GM18867 (cell line): ENCODE measurements around the gene HMGCS2.
"Not testable (repeated sequence)": the region's sequence is repeated elsewhere in the genome, so short reads cannot be mapped to it uniquely, and the experiment has no call there.

Source experiments
- ATAC-seq: cut with Tn5 transposase; IDR thresholded peaks from one replicate; pipeline ENCODE4 v1.9.1; 2021; ENCODE audit warnings: mild to moderate bottlenecking, moderate library complexity; ENCODE audit not compliant: unreplicated experiment

The HMGCS2 gene

DNA sequence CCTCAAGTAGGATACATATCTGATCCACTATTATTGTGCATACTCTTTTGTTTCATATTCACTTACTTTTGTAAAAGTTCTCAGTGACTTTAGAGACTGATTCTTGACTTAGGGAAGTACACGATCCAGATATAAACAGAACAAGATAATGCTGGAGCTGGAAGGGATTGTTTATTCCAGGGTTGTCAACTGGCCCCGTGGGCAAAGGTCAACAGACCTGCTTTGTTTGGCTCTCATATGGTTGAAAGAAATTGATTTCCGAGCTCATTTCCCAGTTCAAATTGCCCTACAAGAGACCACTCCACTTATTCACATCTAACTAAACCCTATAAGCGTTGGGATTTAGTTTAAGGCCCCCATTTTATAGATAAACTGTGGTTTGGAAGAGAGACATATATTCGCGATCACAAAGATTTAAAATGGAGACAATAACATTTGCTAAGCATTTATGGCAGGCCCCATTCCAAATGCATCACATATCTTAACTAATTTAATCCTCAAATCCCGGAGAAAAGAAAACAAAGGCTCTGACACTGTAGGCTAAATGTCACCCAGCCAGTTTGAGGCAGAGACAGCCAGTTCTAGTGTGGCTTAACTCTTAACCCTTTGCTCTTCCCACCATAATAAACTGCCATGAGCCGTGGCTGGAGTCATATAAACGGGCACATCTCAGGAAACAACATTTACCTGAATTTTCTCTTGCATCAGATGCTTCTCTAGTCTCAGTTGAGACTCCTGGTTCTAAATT is 21.9 kb upstream of the HMGCS2 start:
- ATAC-seq = no peak

DNA sequence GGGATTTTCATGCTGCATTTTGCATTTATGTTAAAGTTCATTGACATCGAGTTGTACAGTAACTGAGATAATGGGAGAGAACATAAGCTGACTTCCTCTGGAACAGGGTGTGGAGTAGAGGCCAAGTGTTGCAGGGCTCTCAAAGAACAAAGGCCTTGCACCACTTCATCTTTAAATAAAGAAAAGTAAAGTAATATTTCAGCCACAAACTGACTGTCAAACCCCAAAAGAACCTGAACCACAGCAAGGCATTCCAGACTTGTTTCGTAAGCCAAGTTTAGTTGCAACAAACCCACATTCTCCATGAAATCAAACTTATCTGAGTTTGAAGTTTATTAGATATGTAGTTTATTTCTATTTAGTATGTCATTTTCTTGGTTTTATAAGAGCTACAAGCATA is 19.1 kb upstream of the HMGCS2 start:
- ATAC-seq = no peak

DNA sequence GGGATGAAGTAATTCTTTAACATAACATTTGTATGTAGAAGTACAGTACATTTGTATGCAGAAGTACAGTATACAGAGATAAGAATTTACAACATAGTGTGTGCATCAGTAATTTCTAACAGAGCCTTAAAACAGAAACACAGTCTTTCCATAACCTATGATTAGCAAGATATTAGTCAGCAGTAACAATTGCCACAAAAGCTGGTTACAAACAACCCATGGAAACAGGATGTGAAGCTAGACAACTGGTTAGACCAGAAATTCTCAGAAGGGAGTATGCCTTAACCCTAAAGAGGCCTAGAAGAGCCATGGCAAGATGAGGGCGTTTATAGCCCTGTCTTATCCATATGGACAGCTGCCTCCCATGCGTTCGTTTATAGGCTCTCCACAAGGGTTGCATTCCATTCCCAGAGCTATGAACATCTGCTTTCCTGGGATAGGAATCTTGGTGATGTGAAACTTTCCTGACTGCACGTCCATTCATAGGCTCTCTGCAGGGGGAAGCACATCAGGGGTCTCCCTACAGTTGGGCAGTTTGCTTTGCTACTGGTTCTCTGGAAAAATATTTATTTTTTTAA is 17.9 kb upstream of the HMGCS2 start:
- not testable (repeated sequence) for ATAC-seq

DNA sequence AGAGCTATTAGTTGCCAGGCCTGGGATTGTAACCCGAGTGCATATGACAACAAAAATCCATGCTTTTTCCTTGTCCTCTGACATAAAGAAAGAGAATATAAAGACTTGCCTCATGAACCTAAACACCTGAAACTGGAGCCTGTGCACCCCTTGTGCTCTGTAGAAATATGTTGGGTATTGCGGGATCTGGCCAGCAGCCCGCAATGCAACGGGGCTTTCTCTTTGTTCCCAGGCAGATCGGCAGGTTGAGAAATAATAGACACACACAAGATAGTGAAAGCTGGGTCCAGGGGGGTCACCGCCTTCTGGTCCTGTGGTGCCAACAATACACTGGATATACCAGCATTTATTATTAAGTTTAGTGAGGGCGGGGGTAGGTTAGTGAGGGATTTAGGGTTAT is 17.3 kb upstream of the HMGCS2 start:
- ATAC-seq = not testable (repeated sequence)

DNA sequence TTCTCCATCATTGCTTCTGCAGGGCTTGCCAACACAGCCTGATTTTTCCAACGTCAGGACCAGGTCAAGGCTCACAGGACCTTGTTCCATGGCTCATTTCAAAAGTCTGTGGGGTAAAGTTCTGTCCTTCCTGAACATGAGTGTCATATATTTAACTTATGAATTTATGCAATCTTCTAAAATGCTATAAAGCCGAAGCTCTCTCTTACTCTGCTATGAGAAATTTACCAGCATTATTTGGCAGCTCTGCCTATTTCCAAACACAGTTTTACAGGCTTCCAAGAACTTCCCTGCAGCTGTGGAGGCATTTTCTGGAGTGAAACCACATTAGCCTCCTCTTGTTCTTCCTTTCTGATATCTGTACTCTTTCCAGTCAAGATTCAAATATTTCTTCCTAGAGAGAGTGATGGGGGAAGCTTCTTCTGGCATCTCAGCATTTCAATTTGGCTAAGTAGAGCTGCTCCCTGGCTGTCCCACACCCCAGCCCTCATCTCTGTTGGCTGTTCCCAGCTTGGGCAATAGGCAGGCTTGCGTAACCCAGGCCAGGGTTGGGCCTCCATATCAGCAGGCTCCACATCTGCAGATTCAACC is 15.6 kb upstream of the HMGCS2 start:
- no peak for ATAC-seq

DNA sequence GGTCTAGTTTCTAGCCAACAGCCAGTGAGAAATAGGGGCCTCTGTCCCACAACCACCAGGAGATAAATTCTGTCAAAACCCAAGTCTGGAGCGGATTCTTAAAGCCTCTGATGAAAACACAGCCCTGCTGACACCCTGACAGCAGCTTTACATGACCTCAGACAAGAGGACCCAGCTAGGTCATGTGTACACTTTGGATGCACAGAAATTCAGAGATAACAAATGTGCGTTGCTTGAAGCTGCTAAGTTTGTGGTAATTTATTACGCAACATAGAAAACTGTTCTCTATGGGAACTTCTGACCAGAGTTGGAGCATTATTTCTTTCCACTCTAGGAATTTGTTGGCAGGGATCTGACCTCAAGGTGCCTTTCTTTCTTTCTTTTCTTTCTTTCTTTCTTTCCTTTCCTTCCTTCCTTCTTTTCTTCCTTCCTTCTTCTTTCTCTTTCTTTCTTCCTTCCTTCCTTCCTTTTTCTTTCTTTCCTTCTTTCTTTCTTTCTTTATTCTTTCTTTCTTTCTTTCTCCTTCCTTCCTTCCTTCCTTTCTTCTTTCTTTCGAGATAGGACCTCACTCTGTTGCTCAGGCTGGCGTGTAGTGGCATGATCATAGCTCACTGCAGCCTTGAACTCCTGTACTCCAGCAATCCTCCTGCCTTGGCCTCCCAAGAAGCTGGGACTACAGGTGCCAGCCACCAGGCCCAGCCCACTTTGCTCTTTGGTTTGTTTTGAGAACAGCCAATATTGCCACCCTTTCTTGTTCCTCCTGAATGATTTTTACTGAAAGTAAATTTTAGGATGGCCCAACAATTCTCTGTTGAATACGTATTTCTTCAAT is 14.9 kb upstream of the HMGCS2 start:
- ATAC-seq = no peak

DNA sequence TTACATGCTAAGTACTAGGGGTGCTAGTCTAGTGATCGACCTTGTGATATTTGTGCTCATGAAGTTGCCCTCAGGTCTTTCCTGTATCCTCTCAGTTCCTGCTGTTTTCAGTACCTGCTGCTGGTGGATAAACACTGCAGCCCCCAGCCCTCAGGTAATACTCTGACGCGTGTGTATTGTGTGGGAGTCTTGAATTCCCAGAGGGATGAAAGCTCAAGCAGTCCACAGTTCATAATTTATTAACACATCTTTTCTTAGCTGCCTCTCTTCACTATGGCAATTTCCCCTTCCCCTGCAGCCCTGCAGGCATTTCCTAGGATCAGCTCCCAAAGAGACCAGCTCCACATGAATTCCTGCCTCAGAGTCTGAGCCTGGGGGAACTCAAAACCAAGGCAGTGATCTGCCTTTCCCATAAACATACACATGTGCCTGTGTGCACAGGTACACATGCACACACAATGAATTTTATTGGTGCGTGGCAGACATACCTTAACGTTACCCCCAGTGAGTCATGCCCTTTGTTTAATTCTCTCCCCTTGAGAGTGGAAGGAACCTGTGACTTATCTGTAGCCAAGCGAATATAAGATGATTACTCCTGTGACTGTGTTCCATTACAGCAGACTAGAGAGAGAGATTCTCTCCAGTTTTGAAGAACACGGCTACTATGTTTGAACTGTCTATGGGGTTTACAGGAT is 14.1 kb upstream of the HMGCS2 start:
- ATAC-seq = no peak

DNA sequence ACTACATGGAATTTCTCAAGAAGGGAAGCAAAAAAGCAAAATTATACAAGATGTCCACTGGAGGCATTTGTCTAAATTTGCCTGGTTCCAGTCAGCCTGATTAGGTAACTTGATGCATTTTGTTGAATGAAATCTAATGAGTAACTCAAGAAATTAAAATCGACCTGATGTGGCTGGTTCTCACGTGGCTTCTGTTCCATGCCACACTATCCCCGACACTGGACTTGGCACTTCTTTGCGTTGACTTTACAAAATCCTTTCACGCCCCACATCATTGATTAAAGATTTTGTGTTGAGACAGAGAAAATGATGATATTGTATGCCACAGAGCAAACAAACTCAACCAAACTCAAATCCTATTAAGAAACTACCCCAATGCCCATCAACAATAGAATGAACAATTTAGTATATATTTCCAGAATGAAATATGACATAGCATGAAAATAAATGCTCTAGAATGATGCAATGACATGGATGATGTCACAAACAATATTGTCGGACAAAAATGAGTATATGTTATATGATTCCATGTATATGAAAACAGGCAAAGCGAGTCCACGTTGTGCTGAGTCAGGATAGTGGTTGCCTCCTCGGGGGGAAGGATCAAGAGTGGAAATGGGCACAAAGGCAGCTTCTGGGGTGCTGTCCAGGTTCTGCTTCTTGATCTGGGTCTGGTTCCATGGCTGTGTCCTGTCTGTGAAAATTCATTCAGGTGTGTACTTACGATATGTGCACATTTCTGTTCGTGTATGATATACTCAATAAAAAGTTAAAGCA is 12.9 kb upstream of the HMGCS2 start:
- no peak for ATAC-seq

DNA sequence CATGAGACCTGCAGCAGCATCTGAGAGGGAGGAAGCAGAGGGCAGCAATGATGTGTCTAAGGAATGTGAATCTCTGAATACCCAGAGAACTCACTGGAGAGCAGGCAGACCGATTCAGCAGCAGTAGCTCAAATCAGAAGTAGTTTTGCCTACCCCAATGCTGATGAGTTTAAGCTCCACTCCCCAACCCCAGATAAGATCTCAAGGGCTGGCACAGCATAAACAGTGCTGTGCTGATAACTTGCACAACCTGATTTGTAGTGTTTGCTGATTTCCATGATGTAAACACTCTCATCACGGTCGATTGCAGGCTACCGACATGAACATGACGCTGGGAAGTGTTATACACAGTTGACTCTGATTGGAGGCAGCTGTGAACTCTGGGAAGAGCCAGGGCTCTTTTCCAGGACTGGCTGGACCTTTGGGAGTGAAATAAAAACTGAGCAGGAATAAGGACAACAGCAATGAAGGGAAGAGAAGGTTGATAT is 11.2 kb upstream of the HMGCS2 start:
- ATAC-seq = no peak

DNA sequence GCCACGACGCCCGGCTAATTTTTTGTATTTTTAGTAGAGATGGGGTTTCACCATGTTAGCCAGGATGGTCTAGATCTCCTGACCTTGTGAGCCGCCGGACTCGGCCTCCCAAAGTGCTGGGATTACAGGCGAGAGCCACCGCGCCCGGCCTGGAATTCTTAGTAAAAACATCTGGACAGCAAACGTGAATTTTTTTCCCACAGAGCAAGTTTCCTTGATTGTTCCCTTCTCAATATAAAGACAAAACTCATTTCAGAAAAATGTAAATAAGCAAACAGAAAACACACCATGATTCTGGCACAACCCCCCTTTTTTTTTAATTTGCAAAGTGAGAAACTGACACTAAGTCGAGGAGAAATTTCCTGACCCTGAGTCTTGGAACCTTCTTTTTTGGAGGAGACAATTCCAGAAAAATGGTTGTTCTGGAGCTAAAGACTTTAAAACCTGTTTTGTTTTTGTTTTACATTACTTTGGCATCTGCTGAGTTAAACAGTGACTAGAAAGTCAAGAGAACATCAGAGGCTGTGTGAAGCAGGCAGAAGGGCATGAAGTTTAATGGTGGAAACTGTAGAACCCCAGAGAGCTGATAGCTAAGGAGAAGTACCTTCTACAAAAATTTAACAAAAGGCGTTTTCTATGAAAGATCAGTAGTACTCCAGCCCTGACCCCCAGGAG is 10.3 kb upstream of the HMGCS2 start:
- ATAC-seq = no peak

DNA sequence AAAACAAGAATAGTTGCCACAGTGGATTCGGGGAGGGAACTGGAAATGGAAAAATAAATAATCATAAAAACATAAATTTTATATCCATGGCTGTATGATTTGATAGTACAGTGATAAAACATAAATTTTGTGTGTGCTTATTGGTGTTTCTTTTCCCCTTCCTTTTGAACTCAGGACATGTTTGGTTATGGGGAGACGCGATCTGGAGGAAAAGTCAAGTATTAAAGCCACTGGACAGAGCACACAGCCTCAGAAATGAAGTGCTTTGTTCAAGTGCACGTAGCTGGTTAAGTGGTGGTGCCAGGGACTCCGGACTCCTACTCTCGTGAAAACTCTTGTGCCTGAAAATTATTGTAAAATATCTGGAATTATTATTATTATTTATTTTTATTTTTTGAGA is 9.7 kb upstream of the HMGCS2 start:
- ATAC-seq = no peak

DNA sequence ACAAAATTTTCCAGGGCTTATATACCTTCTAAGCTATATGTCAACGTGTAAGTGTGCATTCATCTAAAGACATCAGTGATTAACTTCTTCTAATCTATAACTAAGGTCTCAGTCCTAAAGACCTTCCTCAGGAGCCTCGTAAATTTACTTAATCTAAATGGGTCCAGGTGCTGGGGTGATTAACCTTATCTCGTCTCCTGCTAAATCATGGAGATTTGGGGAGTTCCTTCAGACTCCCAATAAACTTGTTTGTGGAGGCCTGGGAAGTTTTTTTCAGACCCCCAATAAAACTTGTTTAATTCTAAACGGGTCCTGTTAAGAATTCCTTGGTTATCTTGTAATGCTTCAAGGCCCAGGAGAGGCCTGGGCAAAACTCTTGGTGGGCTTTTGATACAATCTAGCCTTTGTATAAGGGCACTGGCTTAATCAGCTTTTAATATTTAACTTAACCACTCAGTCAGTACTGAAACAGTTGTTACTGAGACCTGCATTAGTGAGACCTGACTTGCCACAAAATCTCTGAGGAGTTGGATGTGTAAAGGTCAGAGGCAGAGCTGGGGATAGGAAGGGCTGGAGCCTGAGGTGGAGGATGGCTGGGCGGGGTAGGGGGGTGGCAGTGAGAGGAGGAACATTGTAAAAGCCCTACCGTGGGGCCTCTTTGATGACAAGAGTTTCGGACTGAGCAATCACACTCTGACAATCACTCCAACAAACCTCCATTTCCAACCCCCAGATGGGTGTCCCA is 6.2 kb upstream of the HMGCS2 start:
- no peak for ATAC-seq

DNA sequence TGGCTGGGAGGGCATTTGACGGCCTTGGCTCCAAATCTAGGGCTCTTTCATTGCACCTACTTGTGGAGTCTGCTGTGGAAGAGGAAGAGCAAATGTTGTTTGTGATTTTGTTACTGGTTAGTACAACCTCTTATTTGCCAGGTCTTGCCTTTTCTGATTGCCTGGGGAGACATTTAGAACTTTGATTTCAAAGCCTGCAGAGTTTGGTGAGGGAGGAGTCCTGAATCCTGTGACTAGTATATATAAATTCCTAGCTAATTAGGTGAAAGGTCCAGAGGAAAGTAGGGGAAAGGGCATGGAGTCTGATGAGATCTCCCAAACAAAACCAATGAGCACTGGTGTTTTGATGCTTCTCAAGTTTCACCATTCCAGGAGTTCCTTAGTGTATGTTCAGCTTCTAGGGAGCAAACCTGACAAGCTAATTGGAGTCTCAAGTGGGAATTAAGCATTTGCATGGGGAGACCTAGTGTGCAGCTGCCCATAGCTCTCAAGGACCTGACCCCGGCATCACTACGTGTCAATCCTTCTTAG is 5.1 kb upstream of the HMGCS2 start:
- ATAC-seq = no peak

DNA sequence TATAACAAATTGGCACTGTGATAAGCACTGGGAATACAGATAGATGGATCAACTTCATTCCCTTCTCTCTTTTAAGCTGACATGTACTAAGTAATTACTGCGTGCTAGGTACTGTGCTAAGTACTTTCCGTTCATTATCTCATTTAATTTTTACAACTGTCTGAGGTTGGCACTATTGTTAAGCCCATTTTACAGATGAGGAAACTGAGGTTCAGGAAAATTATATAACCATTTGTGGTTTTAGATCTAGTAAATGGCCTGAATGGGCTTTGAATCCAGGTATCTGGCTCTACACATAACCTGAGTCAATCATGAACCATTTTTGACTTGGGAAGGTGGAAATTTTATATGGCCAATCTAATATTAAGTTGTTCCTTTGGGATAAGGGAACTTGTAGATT is 3.6 kb upstream of the HMGCS2 start:
- no peak for ATAC-seq

DNA sequence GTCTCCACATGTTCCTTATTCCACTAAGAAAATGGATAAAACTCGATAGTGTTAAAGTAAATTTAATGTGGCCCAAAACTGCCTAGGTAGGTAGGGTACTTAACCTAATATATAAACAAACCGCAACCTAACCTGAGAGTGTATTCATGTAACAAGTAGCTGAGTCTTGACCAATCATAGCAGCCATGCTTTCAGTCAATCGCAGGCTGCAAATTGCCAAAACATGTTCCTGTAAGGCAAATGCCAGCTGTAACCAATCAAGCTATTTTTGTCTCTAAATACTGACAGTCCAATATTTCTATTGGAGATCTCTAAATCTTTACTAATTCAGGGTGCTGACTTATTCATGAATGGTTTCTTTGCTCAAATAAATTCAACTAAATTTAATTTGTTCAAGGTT is 3.1 kb upstream of the HMGCS2 start:
- ATAC-seq = no peak

DNA sequence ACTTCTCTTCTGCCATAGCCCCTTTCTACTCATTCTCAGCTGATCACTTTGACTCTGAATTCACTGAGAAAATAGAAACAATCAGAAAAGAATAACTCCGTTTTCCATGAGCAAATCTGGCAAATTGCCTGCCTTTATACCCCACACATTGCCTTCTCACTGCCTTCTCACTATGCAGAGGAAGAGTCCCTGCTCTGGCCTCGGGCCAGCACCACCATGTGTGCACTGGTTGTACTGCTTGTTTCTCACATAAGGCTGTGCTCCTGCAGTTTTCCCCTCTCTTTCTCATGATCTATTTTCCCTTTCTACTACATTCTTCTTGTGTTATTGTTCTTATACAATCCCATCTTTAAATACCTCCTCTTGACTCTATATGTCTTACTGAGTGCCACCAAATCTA is 2.3 kb upstream of the HMGCS2 start:
- ATAC-seq = no peak

DNA sequence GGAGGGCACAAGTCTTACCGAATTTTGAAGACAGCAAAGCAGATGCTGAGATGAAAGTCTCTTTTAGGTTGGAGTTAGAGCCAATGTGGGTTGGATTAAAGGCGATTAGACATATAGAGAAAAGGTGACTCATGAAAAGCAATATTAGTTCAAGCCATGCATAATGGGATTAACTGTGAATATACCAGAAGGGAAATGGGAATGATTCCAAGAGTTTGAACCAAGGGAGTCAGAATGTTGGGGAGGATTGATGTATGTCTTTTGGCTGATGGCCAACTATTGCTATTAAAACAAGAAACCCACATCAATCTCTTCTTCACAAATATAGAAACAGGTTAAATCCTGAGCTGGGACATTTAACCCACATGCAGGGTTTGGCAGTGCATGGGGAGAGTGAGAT is 1.2 kb downstream of the HMGCS2 start:
- ATAC-seq = no peak

DNA sequence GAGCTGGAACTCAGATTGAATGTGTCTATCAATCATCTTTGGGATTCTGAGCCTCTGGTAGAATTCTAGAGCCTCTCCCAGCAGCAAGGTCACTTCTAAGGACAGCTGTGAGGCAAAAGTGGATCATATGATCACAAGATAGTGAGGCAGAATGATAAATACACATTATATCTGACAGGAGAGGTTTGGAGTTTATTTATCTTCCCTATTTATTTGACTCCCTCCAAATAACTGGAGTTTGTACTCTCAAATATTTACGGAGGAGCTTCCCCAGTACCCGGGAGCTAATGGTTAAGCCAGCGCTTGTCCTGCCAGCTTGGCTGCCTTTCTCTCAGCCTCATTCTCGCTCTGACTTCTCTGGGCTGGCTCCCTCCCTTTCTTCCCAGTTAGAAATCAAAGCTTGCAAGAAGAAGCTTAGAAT is 2.3 kb downstream of the HMGCS2 start:
- no peak for ATAC-seq

DNA sequence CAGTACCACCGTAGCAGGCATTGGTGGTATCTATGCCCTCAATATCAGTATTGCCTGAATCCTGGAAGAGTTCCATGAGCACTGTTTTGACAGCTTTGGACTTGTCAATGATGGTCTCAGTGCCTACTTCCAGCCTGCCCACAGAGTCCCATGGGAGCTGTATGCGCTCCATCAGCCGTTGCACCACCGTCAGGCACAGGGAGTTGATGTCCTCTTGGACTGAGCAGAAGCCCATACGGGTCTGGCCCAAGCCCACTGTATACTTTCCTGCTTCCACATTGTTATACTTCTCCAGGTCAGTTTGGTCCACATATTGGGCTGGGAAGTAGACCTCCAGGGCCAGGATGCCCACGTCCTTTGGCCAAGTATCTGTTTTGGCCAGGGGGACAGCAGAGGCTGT is 4.5 kb downstream of the HMGCS2 start:
- ATAC-seq = no peak
